DMS114 treated with DMSO at 0.1 percent for 48 hours (cell line): Measurements from ENCODE around the gene RRBP1.

Experiments used
- DNase-seq: peaks from one replicate; lab custom pipeline; 2025; ENCODE audit not compliant: unreplicated experiment; lab: John Stamatoyannopoulos, UW

RRBP1 gene

GRCh38 chr20:17648315-17648646 lies 33.8 kb downstream of the RRBP1 start:
- DNase-seq, result no peak

GRCh38 chr20:17647391-17648314 lies 34.4 kb downstream of the RRBP1 start:
- DNase-seq, result no peak

- DNase-seq, result no peak
Observed at GRCh38 chr20:17646961-17647301, 35.1 kb downstream of the RRBP1 start.

GRCh38 chr20:17646209-17646960 lies 35.7 kb downstream of the RRBP1 start:
- DNase-seq, result no peak

- no peak for DNase-seq
Observed at GRCh38 chr20:17645546-17646208, 36.4 kb downstream of the RRBP1 start.

GRCh38 chr20:17645010-17645409 lies 37.0 kb downstream of the RRBP1 start:
- no peak for DNase-seq

GRCh38 chr20:17644451-17644850 lies 37.6 kb downstream of the RRBP1 start:
- DNase-seq, result no peak

GRCh38 chr20:17643531-17644188 lies 38.4 kb downstream of the RRBP1 start:
- DNase-seq, result no peak

- DNase-seq, result no peak
Observed at GRCh38 chr20:17642404-17643269, 39.4 kb downstream of the RRBP1 start.

- no peak for DNase-seq
Observed at GRCh38 chr20:17641993-17642392, 40.0 kb downstream of the RRBP1 start.

- DNase-seq, result no peak
Observed at GRCh38 chr20:17641520-17641964, 40.5 kb downstream of the RRBP1 start.

GRCh38 chr20:17640875-17641378 lies 41.1 kb downstream of the RRBP1 start:
- no peak for DNase-seq

- DNase-seq, result no peak
Observed at GRCh38 chr20:17640146-17640874, 41.7 kb downstream of the RRBP1 start.

- no peak for DNase-seq
Observed at GRCh38 chr20:17638835-17639407, 43.1 kb downstream of the RRBP1 start.

GRCh38 chr20:17637985-17638640 lies 43.9 kb downstream of the RRBP1 start:
- DNase-seq, result no peak

- DNase-seq, result no peak
Observed at GRCh38 chr20:17637413-17637780, 44.6 kb downstream of the RRBP1 start.

- DNase-seq, result no peak
Observed at GRCh38 chr20:17636523-17637412, 45.3 kb downstream of the RRBP1 start.
